HEK293 (cell line): ENCODE results near the gene ZSWIM7.
A peak's percentile ranks its signal among the peaks of the same experiment; 100 is the strongest.

Experiments used
- CTCF ChIA-PET: fragments of 350-600 bp; formaldehyde crosslinking; extraction: SDS; loops from one replicate; lab custom pipeline; 2021; ENCODE audit warnings: antibody characterized with exemption; lab: Yijun Ruan, JAX
- POLR2A ChIA-PET: fragments of 300-600 bp; formaldehyde crosslinking; extraction: SDS; loops from one replicate; lab custom pipeline; 2020; ENCODE audit warnings: antibody characterized with exemption, inconsistent platforms; lab: Yijun Ruan, JAX
- H3K27ac ChIP-seq: fragments of 200-500 bp; sonication (Bioruptor generic); 2 replicates; pipeline ENCODE4 v1.5.1; 2014; ENCODE audit warnings: low read depth, low read length, control low read depth, inconsistent platforms; ENCODE audit errors: extremely low read depth
- H3K36me3 ChIP-seq, 2 experiments: fragments of 200-500 bp in 1 of 2; sonication (Bioruptor generic) in 1 of 2; 1 replicate in 1 of 2; 2 replicates in 1 of 2; pipeline ENCODE4 v1.5.1; 2014 to 2017; ENCODE audit warnings: inconsistent platforms in 2 of 2, low read length in 2 of 2; ENCODE audit not compliant: control insufficient read depth in 2 of 2, insufficient read depth in 1 of 2
- H3K4me1 ChIP-seq: fragments of 200-500 bp; sonication (Bioruptor generic); 2 replicates; pipeline ENCODE4 v1.5.1; 2014; ENCODE audit warnings: mild to moderate bottlenecking, low read length, inconsistent platforms; ENCODE audit not compliant: control insufficient read depth, insufficient read depth
- H3K4me3 ChIP-seq: 2 replicates; pipeline ENCODE4 v1.5.1; 2011; ENCODE audit warnings: low read depth, mild to moderate bottlenecking, control low read depth, low read length, moderate library complexity
- H3K9me3 ChIP-seq: fragments of 200-500 bp; sonication (Bioruptor generic); 2 replicates; pipeline ENCODE4 v1.5.1; 2014; ENCODE audit warnings: low read depth, low read length, inconsistent platforms; ENCODE audit not compliant: control insufficient read depth, insufficient read depth
- IKZF3 ChIP-seq: fragments of 450-650 bp; IDR thresholded peaks from 2 replicates; pipeline ENCODE4 v1.5.0; 2018; ENCODE audit warnings: missing biosample characterization, mild to moderate bottlenecking, missing genetic modification characterization, moderate library complexity
- KLF9 ChIP-seq: fragments of 450-650 bp; formaldehyde crosslinking; IDR thresholded peaks from 2 replicates; pipeline ENCODE4 v1.5.1; 2016; ENCODE audit warnings: missing biosample characterization, missing genetic modification characterization, low read depth
- SCRT2 ChIP-seq: fragments of 450-650 bp; formaldehyde crosslinking; IDR thresholded peaks from 2 replicates; pipeline ENCODE4 v1.5.1; 2016; ENCODE audit warnings: missing biosample characterization, missing genetic modification characterization
- TCF7L2 ChIP-seq: IDR thresholded peaks from 2 replicates; pipeline ENCODE4 v1.6.1; 2011; ENCODE audit warnings: low read depth, mild to moderate bottlenecking, inconsistent platforms, low read length, moderate library complexity, borderline replicate concordance
- YY1 ChIP-seq: fragments of 450-650 bp; formaldehyde crosslinking; IDR thresholded peaks from 2 replicates; pipeline ENCODE4 v1.5.1; 2018; ENCODE audit warnings: missing biosample characterization, missing genetic modification characterization
- ZBTB8A ChIP-seq: fragments of 450-650 bp; formaldehyde crosslinking; IDR thresholded peaks from 2 replicates; pipeline ENCODE4 v1.5.1; 2016; ENCODE audit warnings: missing biosample characterization, missing genetic modification characterization
- ZEB2 ChIP-seq: fragments of 450-650 bp; formaldehyde crosslinking; IDR thresholded peaks from 2 replicates; pipeline ENCODE4 v1.5.1; 2016; ENCODE audit warnings: missing biosample characterization, missing genetic modification characterization
- ZNF133 ChIP-seq: fragments of 450-650 bp; formaldehyde crosslinking; IDR thresholded peaks from 2 replicates; pipeline ENCODE4 v1.5.1; 2016; ENCODE audit warnings: missing biosample characterization, missing genetic modification characterization
- ZNF311 ChIP-seq: fragments of 450-650 bp; formaldehyde crosslinking; IDR thresholded peaks from 2 replicates; pipeline ENCODE4 v1.5.1; 2017; ENCODE audit warnings: missing biosample characterization, missing genetic modification characterization, borderline replicate concordance
- ZNF324 ChIP-seq: fragments of 450-650 bp; formaldehyde crosslinking; IDR thresholded peaks from 2 replicates; pipeline ENCODE4 v1.5.1; 2016; ENCODE audit warnings: missing biosample characterization, missing genetic modification characterization
- ZNF433 ChIP-seq: fragments of 450-650 bp; formaldehyde crosslinking; IDR thresholded peaks from 2 replicates; pipeline ENCODE4 v1.5.1; 2016; ENCODE audit warnings: missing biosample characterization, missing genetic modification characterization, low read depth
- ZNF555 ChIP-seq: fragments of 450-650 bp; formaldehyde crosslinking; conservative IDR thresholded peaks from 2 replicates; pipeline ENCODE4 v1.5.1; 2017; ENCODE audit warnings: missing biosample characterization, mild to moderate bottlenecking, missing genetic modification characterization, inconsistent platforms
- ZNF560 ChIP-seq: fragments of 450-650 bp; formaldehyde crosslinking; IDR thresholded peaks from 2 replicates; pipeline ENCODE4 v1.5.1; 2017; ENCODE audit warnings: missing biosample characterization, missing genetic modification characterization, borderline replicate concordance
- ZNF654 ChIP-seq: fragments of 450-650 bp; formaldehyde crosslinking; IDR thresholded peaks from 2 replicates; pipeline ENCODE4 v1.5.1; 2016; ENCODE audit warnings: low read depth, missing biosample characterization, missing genetic modification characterization
- ZNF664 ChIP-seq: fragments of 450-650 bp; formaldehyde crosslinking; IDR thresholded peaks from 2 replicates; pipeline ENCODE4 v1.5.1; 2016; ENCODE audit warnings: missing biosample characterization, missing genetic modification characterization
- ZNF768 ChIP-seq: fragments of 450-650 bp; formaldehyde crosslinking; IDR thresholded peaks from 2 replicates; pipeline ENCODE4 v1.5.1; 2018; ENCODE audit warnings: missing biosample characterization, mild to moderate bottlenecking, missing genetic modification characterization
- TF ChIP-seq, protein P1 (sequence below): fragments of 450-650 bp; formaldehyde crosslinking; IDR thresholded peaks from 2 replicates; pipeline ENCODE4 v1.5.1; 2016; ENCODE audit warnings: missing biosample characterization, missing genetic modification characterization
- TF ChIP-seq, protein P2 (sequence below): fragments of 450-650 bp; formaldehyde crosslinking; IDR thresholded peaks from 2 replicates; pipeline ENCODE4 v1.5.1; 2016; ENCODE audit warnings: missing biosample characterization, missing genetic modification characterization, low read depth
- TF ChIP-seq, protein P3 (sequence below): fragments of 450-650 bp; formaldehyde crosslinking; IDR thresholded peaks from 2 replicates; pipeline ENCODE4 v1.5.1; 2016; ENCODE audit warnings: missing biosample characterization, missing genetic modification characterization, borderline replicate concordance
- TF ChIP-seq, protein P4 (sequence below): fragments of 450-650 bp; formaldehyde crosslinking; IDR thresholded peaks from 2 replicates; pipeline ENCODE4 v1.5.1; 2017; ENCODE audit warnings: missing biosample characterization, missing genetic modification characterization

ZSWIM7 gene

GRCh38 chr17:16023881-16024280 lies 24.4 kb upstream of the ZSWIM7 start:
- Histone ChIP-seq H3K9me3 (no peaks in the 10 kb centered on the region), H3K36me3 (peaks cover 88 to 92% of the 10 kb centered on the region in 2 experiments), H3K4me3 (no peak overlapping the region), H3K27ac (no peak overlapping the region), H3K4me1 (peaks cover 8% of the 10 kb centered on the region)
- CTCF ChIA-PET: interaction anchor here (0.7 to 1.4 kb wide), 2 partner anchors 10 to 316 kb away, joined by 3 read pairs; no protein-coding TSS in a partner anchor
- POLR2A ChIA-PET: no interaction called here
- no peak for TF ChIP-seq ZNF768 (tag by site-specific recombination)
- no peak for TF ChIP-seq KLF9
- TF ChIP-seq, protein P1, sequence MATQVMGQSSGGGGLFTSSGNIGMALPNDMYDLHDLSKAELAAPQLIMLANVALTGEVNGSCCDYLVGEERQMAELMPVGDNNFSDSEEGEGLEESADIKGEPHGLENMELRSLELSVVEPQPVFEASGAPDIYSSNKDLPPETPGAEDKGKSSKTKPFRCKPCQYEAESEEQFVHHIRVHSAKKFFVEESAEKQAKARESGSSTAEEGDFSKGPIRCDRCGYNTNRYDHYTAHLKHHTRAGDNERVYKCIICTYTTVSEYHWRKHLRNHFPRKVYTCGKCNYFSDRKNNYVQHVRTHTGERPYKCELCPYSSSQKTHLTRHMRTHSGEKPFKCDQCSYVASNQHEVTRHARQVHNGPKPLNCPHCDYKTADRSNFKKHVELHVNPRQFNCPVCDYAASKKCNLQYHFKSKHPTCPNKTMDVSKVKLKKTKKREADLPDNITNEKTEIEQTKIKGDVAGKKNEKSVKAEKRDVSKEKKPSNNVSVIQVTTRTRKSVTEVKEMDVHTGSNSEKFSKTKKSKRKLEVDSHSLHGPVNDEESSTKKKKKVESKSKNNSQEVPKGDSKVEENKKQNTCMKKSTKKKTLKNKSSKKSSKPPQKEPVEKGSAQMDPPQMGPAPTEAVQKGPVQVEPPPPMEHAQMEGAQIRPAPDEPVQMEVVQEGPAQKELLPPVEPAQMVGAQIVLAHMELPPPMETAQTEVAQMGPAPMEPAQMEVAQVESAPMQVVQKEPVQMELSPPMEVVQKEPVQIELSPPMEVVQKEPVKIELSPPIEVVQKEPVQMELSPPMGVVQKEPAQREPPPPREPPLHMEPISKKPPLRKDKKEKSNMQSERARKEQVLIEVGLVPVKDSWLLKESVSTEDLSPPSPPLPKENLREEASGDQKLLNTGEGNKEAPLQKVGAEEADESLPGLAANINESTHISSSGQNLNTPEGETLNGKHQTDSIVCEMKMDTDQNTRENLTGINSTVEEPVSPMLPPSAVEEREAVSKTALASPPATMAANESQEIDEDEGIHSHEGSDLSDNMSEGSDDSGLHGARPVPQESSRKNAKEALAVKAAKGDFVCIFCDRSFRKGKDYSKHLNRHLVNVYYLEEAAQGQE (tag by site-specific recombination): no peak
- TF ChIP-seq ZNF133 (tag by site-specific recombination): peak; percentile 79
- no peak for TF ChIP-seq ZNF433 (tag by site-specific recombination)
- no peak for TF ChIP-seq ZEB2 (tag by site-specific recombination)

DNA sequence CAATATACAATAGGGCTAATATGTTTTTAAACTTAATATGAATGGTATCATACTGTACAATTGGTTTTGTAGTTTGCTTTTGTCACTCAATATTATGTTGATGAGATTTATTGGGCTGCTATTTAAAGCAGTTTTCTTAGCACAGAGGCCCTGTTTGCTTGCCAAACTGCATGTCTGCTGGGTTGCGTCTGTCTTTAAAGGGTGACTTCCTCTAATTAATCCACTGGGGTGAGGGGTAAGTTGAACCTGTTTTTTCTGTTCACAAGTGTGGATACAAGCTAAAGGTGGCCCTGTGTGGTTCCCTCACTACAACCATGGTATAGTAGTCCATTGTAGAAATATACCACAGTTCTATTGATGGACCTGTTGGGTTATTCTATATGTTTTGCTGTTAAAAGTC lies 19.8 kb upstream of the ZSWIM7 start:
- H3K9me3 ChIP-seq: no peaks in the 10 kb centered on the region
- peaks cover 74 to 94% of the 10 kb centered on the region in 2 experiments for H3K36me3 ChIP-seq
- no peak overlapping the region for H3K4me3 ChIP-seq
- no peaks in the 10 kb centered on the region for H3K4me1 ChIP-seq
- H3K27ac ChIP-seq: no peak overlapping the region
- TF ChIP-seq TCF7L2 (no peak), ZNF555 (tag by site-specific recombination) (no peak), ZNF664 (no peak), YY1 (tag by site-specific recombination) (no peak)
- TF ChIP-seq, protein P2, sequence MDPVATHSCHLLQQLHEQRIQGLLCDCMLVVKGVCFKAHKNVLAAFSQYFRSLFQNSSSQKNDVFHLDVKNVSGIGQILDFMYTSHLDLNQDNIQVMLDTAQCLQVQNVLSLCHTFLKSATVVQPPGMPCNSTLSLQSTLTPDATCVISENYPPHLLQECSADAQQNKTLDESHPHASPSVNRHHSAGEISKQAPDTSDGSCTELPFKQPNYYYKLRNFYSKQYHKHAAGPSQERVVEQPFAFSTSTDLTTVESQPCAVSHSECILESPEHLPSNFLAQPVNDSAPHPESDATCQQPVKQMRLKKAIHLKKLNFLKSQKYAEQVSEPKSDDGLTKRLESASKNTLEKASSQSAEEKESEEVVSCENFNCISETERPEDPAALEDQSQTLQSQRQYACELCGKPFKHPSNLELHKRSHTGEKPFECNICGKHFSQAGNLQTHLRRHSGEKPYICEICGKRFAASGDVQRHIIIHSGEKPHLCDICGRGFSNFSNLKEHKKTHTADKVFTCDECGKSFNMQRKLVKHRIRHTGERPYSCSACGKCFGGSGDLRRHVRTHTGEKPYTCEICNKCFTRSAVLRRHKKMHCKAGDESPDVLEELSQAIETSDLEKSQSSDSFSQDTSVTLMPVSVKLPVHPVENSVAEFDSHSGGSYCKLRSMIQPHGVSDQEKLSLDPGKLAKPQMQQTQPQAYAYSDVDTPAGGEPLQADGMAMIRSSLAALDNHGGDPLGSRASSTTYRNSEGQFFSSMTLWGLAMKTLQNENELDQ: no peak
- CTCF ChIA-PET: no interaction called here
- POLR2A ChIA-PET: no interaction called here

- Histone ChIP-seq H3K27ac (no peak overlapping the region), H3K4me3 (no peak overlapping the region)
- TF ChIP-seq SCRT2: no peak
- TF ChIP-seq, all 188 proteins: peak for 0
- ChIA-PET POLR2A (interaction anchor here (3.1 kb wide), 1 partner anchor 14 kb away, joined by 14 read pairs; the partner anchor contains the start of genes TTC19 and ZSWIM7), CTCF (interaction anchor here (0.9 to 1.8 kb wide), 3 partner anchors 9 to 186 kb away, joined by 3 to 5 read pairs (median 4); partner anchors contain the start of genes TTC19 and ZSWIM7)
- no peaks in the 10 kb centered on the region for H3K9me3 ChIP-seq
- H3K4me1 ChIP-seq: peaks cover 2% of the 10 kb centered on the region; the same call in 1 of the 2 replicates
- H3K36me3 ChIP-seq: peaks cover 74 to 88% of the 10 kb centered on the region in 2 experiments
Measured at GRCh38 chr17:16013943-16014407, 14.5 kb upstream of the ZSWIM7 start.

DNA sequence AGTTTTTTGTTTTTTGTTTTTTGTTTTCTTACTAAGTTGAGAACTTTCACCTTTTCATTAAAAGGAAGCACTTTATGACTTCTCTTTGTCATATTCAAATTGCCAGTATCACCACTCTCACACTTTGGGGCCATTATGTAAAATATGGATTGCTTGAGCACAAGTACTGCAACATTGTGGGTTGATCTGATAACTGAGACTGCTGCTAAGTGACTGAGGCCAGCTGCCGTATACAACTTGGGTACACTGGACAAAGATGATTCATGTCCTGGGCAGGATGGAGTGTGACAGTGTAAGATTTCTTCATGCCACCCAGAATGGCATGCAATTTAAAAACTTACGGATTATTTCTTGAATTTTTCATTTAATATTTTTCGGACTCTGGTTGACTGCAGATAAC lies 7.9 kb upstream of the ZSWIM7 start:
- H3K4me3 ChIP-seq: no peak overlapping the region
- H3K36me3 ChIP-seq: peaks cover 85 to 91% of the 10 kb centered on the region in 2 experiments
- H3K27ac ChIP-seq: no peak overlapping the region
- POLR2A ChIA-PET: no interaction called here
- CTCF ChIA-PET: interaction anchor here (0.9 kb wide), 1 partner anchor 8 kb away, joined by 4 read pairs; the partner anchor contains the start of genes TTC19 and ZSWIM7
- no peaks in the 10 kb centered on the region for H3K9me3 ChIP-seq
- peaks cover 2% of the 10 kb centered on the region; the same call in 1 of the 2 replicates for H3K4me1 ChIP-seq
- no peak for TF ChIP-seq ZNF311 (tag by site-specific recombination)
- no peak for TF ChIP-seq ZNF560
- no peak for TF ChIP-seq ZNF654
- no peak for TF ChIP-seq ZNF324 (tag by site-specific recombination)
- TF ChIP-seq, protein P3, sequence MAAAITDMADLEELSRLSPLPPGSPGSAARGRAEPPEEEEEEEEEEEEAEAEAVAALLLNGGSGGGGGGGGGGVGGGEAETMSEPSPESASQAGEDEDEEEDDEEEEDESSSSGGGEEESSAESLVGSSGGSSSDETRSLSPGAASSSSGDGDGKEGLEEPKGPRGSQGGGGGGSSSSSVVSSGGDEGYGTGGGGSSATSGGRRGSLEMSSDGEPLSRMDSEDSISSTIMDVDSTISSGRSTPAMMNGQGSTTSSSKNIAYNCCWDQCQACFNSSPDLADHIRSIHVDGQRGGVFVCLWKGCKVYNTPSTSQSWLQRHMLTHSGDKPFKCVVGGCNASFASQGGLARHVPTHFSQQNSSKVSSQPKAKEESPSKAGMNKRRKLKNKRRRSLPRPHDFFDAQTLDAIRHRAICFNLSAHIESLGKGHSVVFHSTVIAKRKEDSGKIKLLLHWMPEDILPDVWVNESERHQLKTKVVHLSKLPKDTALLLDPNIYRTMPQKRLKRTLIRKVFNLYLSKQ (tag by site-specific recombination): no peak
- no peak for TF ChIP-seq ZBTB8A (tag by site-specific recombination)
- TF ChIP-seq, protein P4, sequence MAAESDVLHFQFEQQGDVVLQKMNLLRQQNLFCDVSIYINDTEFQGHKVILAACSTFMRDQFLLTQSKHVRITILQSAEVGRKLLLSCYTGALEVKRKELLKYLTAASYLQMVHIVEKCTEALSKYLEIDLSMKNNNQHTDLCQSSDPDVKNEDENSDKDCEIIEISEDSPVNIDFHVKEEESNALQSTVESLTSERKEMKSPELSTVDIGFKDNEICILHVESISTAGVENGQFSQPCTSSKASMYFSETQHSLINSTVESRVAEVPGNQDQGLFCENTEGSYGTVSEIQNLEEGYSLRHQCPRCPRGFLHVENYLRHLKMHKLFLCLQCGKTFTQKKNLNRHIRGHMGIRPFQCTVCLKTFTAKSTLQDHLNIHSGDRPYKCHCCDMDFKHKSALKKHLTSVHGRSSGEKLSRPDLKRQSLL (tag by site-specific recombination): no peak
- no peak for TF ChIP-seq IKZF3 (tag by site-specific recombination)
